ENCODE results near the gene ARHGAP24.

Gene ARHGAP24

GRCh38 chr4:85722807-85723206 lies 247.9 kb downstream of the ARHGAP24 start:
- no peak for DNase-seq (ENCODE audit: low read depth, low spot score)
- TF ChIP-seq CTCF (IDR thresholded peaks at IDR 0.05; ENCODE audit: low read depth, low read length) = no peak
- no peak overlapping the region for H3K4me3 ChIP-seq (ENCODE audit: low read depth, low read length)
- in situ Hi-C loops (cut with HindIII; ENCODE audit: low sequenced_read_pairs) = no loop called here

- TF ChIP-seq CTCF (IDR thresholded peaks at IDR 0.05; ENCODE audit: low read depth, low read length) = no peak
- in situ Hi-C loops (cut with HindIII; ENCODE audit: low sequenced_read_pairs) = no loop called here
- H3K4me3 ChIP-seq (ENCODE audit: low read depth, low read length) = no peak overlapping the region
- no peak for DNase-seq (ENCODE audit: low read depth, low spot score)
These were observed 250.0 kb downstream of the ARHGAP24 start for GRCh38 chr4:85724791-85725563.

- DNase-seq (ENCODE audit: low read depth, low spot score) = no peak
- TF ChIP-seq CTCF (IDR thresholded peaks at IDR 0.05; ENCODE audit: low read depth, low read length) = no peak
- in situ Hi-C loops (cut with HindIII; ENCODE audit: low sequenced_read_pairs) = no loop called here
- no peak overlapping the region for H3K4me3 ChIP-seq (ENCODE audit: low read depth, low read length)
These were observed 250.8 kb downstream of the ARHGAP24 start for GRCh38 chr4:85725721-85726170.

GRCh38 chr4:85726555-85726954 lies 251.6 kb downstream of the ARHGAP24 start:
- DNase-seq (ENCODE audit: low read depth, low spot score) = no peak
- H3K4me3 ChIP-seq (ENCODE audit: low read depth, low read length) = no peak overlapping the region
- in situ Hi-C loops (cut with HindIII; ENCODE audit: low sequenced_read_pairs) = no loop called here
- TF ChIP-seq CTCF (IDR thresholded peaks at IDR 0.05; ENCODE audit: low read depth, low read length) = no peak

- no peak for DNase-seq (ENCODE audit: low read depth, low spot score)
- no peak for TF ChIP-seq CTCF (IDR thresholded peaks at IDR 0.05; ENCODE audit: low read depth, low read length)
- H3K4me3 ChIP-seq (ENCODE audit: low read depth, low read length) = no peak overlapping the region
- in situ Hi-C loops (cut with HindIII; ENCODE audit: low sequenced_read_pairs) = no loop called here
These were observed 253.5 kb downstream of the ARHGAP24 start for GRCh38 chr4:85728464-85728863.

- in situ Hi-C loops (cut with HindIII; ENCODE audit: low sequenced_read_pairs) = no loop called here
- no peak for DNase-seq (ENCODE audit: low read depth, low spot score)
- no peak overlapping the region for H3K4me3 ChIP-seq (ENCODE audit: low read depth, low read length)
- no peak for TF ChIP-seq CTCF (IDR thresholded peaks at IDR 0.05; ENCODE audit: low read depth, low read length)
These were observed 257.2 kb downstream of the ARHGAP24 start for GRCh38 chr4:85732124-85732523.

All from astrocyte of the spinal cord (primary cell).